ENCODE measurements around the gene GRM8. TPM values are rescaled to one million over a fixed set of nuclear protein-coding genes. Genes with fewer than 3 reads are reported as not detected.

The GRM8 gene
- total and polyA plus RNA-seq, 9 of the 15 experiments (the other 6 are each of a cell fraction or from before 2014, with no cell fraction given): 0.13 TPM; not detected in 7

GRCh38 chr7:126768836-126769235 lies 483.9 kb downstream of the GRM8 start:
- WGBS (ENCODE audit: insufficient coverage, low coverage, missing lambda C conversion rate): 0% methylated on average over 5 of the region's 5 CpGs
- H3K4me3 ChIP-seq: no peak overlapping the region

More at GRCh38 chr7:126768836-126769235, 483.9 kb downstream of the GRM8 start:
- no peaks in the 10 kb centered on the region for H3K9me3 ChIP-seq (replicated peaks; ENCODE audit: control insufficient read depth, insufficient read depth, low read depth, low read length)
- H3K9me1 ChIP-seq (ENCODE audit: control insufficient read depth, insufficient read depth, low read length): no peaks in the 10 kb centered on the region
- H3K36me3 ChIP-seq (ENCODE audit: control insufficient read depth, insufficient read depth, low read length): no peaks in the 10 kb centered on the region
- no peak overlapping the region for H3K9ac ChIP-seq (ENCODE audit: insufficient read depth in 1 of 2, low read depth in 2 of 2, low read length in 2 of 2)
- in situ Hi-C loops (cut with MboI): no loop called here
- H3K79me2 ChIP-seq (ENCODE audit: control insufficient read depth, insufficient read depth, low read length): no peaks in the 10 kb centered on the region
- TF ChIP-seq HMGN3 (IDR thresholded peaks at IDR 0.05; ENCODE audit: borderline replicate concordance, extremely low read depth, insufficient read length, low read depth, low read length) (no peak), ZBTB9 (CRISPR knock-in tag; IDR thresholded peaks at IDR 0.05) (no peak), MYC (IDR thresholded peaks at IDR 0.05; ENCODE audit: low read depth, low read length) (no peak), MYC (CRISPR knock-in tag; IDR thresholded peaks at IDR 0.05; ENCODE audit: borderline replicate concordance, low read depth) (no peak), ZNF436 (CRISPR knock-in tag; IDR thresholded peaks at IDR 0.05) (no peak), HNRNPK (IDR thresholded peaks at IDR 0.05; ENCODE audit: low read depth, low read length, poor library complexity, severe bottlenecking) (no peak), MCM3 (IDR thresholded peaks at IDR 0.05) (no peak), ILK (tag; IDR thresholded peaks at IDR 0.05; ENCODE audit: borderline replicate concordance, low read depth) (no peak), ZNF511 (CRISPR knock-in tag; IDR thresholded peaks at IDR 0.05) (no peak), ZNF239 (CRISPR knock-in tag; IDR thresholded peaks at IDR 0.05) (no peak), MTA2 (IDR thresholded peaks at IDR 0.05; ENCODE audit: low read depth) (no peak), ZBTB1 (CRISPR knock-in tag; IDR thresholded peaks at IDR 0.05; ENCODE audit: borderline replicate concordance, low read depth) (no peak), KLF6 (CRISPR knock-in tag; IDR thresholded peaks at IDR 0.05; ENCODE audit: borderline replicate concordance) (no peak), BMI1 (IDR thresholded peaks at IDR 0.05; ENCODE audit: low read length) (no peak)
- ATAC-seq (no peak), FAIRE-seq (no peak), DNase-seq (ENCODE audit: extremely low read depth in 1 of 4, low spot score in 3 of 4) (no peak)
- POLR2A ChIA-PET: no interaction called here
- H4K20me1 ChIP-seq (replicated peaks; ENCODE audit: control insufficient read depth, insufficient read depth, low read length): no peaks in the 10 kb centered on the region
- H3K27ac ChIP-seq (ENCODE audit: extremely low read depth, low read depth, low read length): no peak overlapping the region
- H3K27me3 ChIP-seq (ENCODE audit: control insufficient read depth in 2 of 2, insufficient read depth in 2 of 2, low read length in 2 of 2): no peaks in the 10 kb centered on the region
- CTCF ChIA-PET (ENCODE audit: low intra/inter-chr PET ratio): no interaction called here
- no TSS peak for BruUV-seq (replicated peaks)
- H2AFZ ChIP-seq (ENCODE audit: low read depth, low read length): no peak overlapping the region
- intact Hi-C loops (cut with micrococcal nuclease): no loop called here
- H3K4me2 ChIP-seq (ENCODE audit: insufficient read depth, low read length): no peak overlapping the region
- H3K4me1 ChIP-seq (replicated peaks in 1 of 2; ENCODE audit: control insufficient read depth in 2 of 2, insufficient read depth in 2 of 2, low read length in 2 of 2): no peaks in the 10 kb centered on the region

Measured in K562 (cell line).